Measurements from ENCODE around the gene DNAJC12.

- TF ChIP-seq POLR2AphosphoS5 (IDR thresholded peaks at IDR 0.05; ENCODE audit: low read depth, low read length) (no peak), EGR1 (IDR thresholded peaks at IDR 0.05; ENCODE audit: borderline replicate concordance, low read depth, low read length) (no peak), RAD21 (IDR thresholded peaks at IDR 0.05 in 1 of 2, conservative IDR thresholded peaks at IDR 0.05 in 1 of 2; ENCODE audit: low read depth in 2 of 2, low read length in 2 of 2) (no peak), CEBPB (IDR thresholded peaks at IDR 0.05; ENCODE audit: low read depth, low read length) (no peak), CTCF (IDR thresholded peaks at IDR 0.05; ENCODE audit: control extremely low read depth in 1 of 3, insufficient read depth in 1 of 3, low read depth in 1 of 3, low read length in 3 of 3) (no peak), USF2 (IDR thresholded peaks at IDR 0.05; ENCODE audit: low read length) (no peak), ZNF274 (IDR thresholded peaks at IDR 0.05; ENCODE audit: borderline replicate concordance, extremely low read depth, low read length) (no peak), GABPA (IDR thresholded peaks at IDR 0.05; ENCODE audit: borderline replicate concordance, insufficient read depth, low read length) (no peak), SIX5 (IDR thresholded peaks at IDR 0.05; ENCODE audit: low read depth, low read length) (no peak), SP4 (IDR thresholded peaks at IDR 0.05; ENCODE audit: low read length) (no peak), TEAD4 (IDR thresholded peaks at IDR 0.05; ENCODE audit: low read depth, low read length) (no peak), POLR2A (IDR thresholded peaks at IDR 0.05; ENCODE audit: control extremely low read depth in 1 of 2, low read depth in 2 of 2, low read length in 2 of 2) (no peak), JUND (IDR thresholded peaks at IDR 0.05; ENCODE audit: low read length) (no peak)
These were observed 34.2 kb downstream of the DNAJC12 start for GRCh38 chr10:67803588-67804394.
